ENCODE data around the gene NUDC. TPM values are rescaled to one million over a fixed set of nuclear protein-coding genes. Genes with fewer than 3 reads are reported as not detected.
"Not testable (repeated sequence)": the region's sequence is repeated elsewhere in the genome, so short reads cannot be mapped to it uniquely, and the experiment has no call there.

Gene NUDC
- total and polyA plus RNA-seq, 10 donors, result 35.7 to 62.2 (median 49.1) TPM

DNA sequence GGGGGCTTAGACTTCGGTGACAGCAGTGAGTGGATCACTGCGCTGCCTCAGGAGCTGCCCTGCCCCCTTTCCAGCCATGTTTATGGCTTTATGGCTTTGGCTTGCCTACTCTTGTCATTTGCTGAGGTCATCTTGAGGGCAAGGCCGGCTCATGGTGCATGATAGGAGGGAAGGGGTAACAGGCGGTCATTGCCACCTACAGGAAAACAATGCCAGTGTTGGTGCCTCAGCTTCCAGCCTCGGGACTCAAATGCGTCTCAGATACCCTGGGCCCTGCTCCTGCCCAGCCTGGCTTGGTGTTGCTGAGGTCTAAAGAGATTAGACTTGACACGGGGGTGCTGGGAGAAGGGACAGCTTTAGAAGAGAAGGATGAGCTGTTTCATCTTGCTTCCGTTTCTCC lies 24.2 kb downstream of the NUDC start:
- no peaks in the 10 kb centered on the region for H3K9me3 ChIP-seq
- intact Hi-C loops (cut with DNase I; ENCODE audit: low total_unique reads), result no loop called here
- H3K27ac ChIP-seq, result peak overlapping the region in 1 of 8 donors; percentile 40
- TF ChIP-seq POLR2A (IDR thresholded peaks at IDR 0.05), result no peak
- TF ChIP-seq, protein P1, sequence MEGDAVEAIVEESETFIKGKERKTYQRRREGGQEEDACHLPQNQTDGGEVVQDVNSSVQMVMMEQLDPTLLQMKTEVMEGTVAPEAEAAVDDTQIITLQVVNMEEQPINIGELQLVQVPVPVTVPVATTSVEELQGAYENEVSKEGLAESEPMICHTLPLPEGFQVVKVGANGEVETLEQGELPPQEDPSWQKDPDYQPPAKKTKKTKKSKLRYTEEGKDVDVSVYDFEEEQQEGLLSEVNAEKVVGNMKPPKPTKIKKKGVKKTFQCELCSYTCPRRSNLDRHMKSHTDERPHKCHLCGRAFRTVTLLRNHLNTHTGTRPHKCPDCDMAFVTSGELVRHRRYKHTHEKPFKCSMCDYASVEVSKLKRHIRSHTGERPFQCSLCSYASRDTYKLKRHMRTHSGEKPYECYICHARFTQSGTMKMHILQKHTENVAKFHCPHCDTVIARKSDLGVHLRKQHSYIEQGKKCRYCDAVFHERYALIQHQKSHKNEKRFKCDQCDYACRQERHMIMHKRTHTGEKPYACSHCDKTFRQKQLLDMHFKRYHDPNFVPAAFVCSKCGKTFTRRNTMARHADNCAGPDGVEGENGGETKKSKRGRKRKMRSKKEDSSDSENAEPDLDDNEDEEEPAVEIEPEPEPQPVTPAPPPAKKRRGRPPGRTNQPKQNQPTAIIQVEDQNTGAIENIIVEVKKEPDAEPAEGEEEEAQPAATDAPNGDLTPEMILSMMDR (IDR thresholded peaks at IDR 0.05 in 8 of 11, conservative IDR thresholded peaks at IDR 0.05 in 3 of 11), result no peak
- no peak for TF ChIP-seq POLR2AphosphoS5 (IDR thresholded peaks at IDR 0.05)
- H3K27me3 ChIP-seq (replicated peaks in 1 of 7), result no peaks in the 10 kb centered on the region
- H3K4me1 ChIP-seq, result peaks cover 0 to 23% (median under 1%) of the 10 kb centered on the region in 6 donors
- DNase-seq, result peak; percentile 30
- WGBS, 5 donors, result 73 to 89% (median 81%) methylated on average over 8 of the region's 8 CpGs
- no peak overlapping the region for H3K4me3 ChIP-seq
- H3K36me3 ChIP-seq, result peaks cover 10 to 67% (median 60%) of the 10 kb centered on the region in 6 donors

DNA sequence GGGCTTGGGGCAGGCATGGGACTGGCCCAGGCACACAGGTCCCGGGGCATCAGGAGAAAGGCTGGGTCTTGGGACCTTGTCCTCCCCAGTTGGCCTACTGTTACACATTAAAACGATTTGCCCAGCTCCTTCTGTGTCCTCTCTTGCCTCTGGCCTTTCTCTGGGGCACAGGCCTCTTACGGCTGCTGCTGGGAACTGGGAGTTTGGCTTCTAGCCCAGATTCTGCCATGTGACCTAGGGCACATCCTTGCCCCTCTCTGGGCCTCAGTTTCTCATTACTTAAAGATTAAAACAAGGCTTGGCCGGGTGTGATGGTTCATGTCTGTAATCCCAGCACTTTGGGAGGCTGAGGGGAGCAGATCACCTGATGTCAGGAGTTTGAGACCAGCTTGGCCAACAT lies 24.7 kb downstream of the NUDC start:
- peak; percentile 32 for DNase-seq
- Histone ChIP-seq H3K9me3 (no peaks in the 10 kb centered on the region), H3K27ac (peak overlapping the region in 1 of 8 donors; percentile 40), H3K36me3 (peaks cover 10 to 63% (median 59%) of the 10 kb centered on the region in 6 donors), H3K27me3 (replicated peaks in 1 of 7) (no peaks in the 10 kb centered on the region), H3K4me3 (no peak overlapping the region), H3K4me1 (peaks cover 0 to 20% (median 0%) of the 10 kb centered on the region in 6 donors)
- 80 to 85% (median 84%) methylated on average over 3 to 4 of the region's 4 CpGs for whole genome bisulfite sequencing, 5 donors
- TF ChIP-seq, protein P1 (IDR thresholded peaks at IDR 0.05 in 8 of 11, conservative IDR thresholded peaks at IDR 0.05 in 3 of 11), result no peak
- no peak for TF ChIP-seq POLR2AphosphoS5 (IDR thresholded peaks at IDR 0.05)
- no peak for TF ChIP-seq POLR2A (IDR thresholded peaks at IDR 0.05)
- intact Hi-C loops (cut with DNase I; ENCODE audit: low total_unique reads), result no loop called here

DNA sequence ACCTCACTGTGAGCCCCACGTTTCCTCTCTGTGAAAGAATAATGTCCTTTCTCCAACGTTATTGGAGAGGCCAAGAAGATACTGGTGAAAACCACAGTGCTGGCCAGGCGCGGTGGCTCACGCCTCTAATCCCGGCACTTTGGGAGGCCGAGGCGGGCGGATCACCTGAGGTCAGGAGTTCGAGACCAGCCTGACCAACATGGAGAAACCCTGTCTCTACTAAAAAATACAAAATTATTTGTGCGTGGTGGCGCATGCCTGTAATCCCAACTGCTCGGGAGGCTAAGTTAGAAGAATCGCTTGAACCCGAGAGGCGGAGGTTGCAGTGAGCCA lies 27.1 kb downstream of the NUDC start:
- H3K4me1 ChIP-seq, result peaks cover 0 to 20% (median 0%) of the 10 kb centered on the region in 6 donors
- DNase-seq; H3K27me3 ChIP-seq (replicated peaks in 1 of 7); H3K9me3 ChIP-seq; intact Hi-C loops (cut with DNase I; ENCODE audit: low total_unique reads); H3K4me3 ChIP-seq: not testable (repeated sequence)
- WGBS, 5 donors, result 82 to 90% (median 86%) methylated on average over 16 of the region's 16 CpGs
- peak in 1 of 3 donors; percentile 26 for TF ChIP-seq POLR2AphosphoS5 (IDR thresholded peaks at IDR 0.05)
- peaks cover 4 to 38% (median 34%) of the 10 kb centered on the region in 6 donors for H3K36me3 ChIP-seq
- peak overlapping the region in 5 of 8 donors; percentile 41 to 72 (median 57) for H3K27ac ChIP-seq

DNA sequence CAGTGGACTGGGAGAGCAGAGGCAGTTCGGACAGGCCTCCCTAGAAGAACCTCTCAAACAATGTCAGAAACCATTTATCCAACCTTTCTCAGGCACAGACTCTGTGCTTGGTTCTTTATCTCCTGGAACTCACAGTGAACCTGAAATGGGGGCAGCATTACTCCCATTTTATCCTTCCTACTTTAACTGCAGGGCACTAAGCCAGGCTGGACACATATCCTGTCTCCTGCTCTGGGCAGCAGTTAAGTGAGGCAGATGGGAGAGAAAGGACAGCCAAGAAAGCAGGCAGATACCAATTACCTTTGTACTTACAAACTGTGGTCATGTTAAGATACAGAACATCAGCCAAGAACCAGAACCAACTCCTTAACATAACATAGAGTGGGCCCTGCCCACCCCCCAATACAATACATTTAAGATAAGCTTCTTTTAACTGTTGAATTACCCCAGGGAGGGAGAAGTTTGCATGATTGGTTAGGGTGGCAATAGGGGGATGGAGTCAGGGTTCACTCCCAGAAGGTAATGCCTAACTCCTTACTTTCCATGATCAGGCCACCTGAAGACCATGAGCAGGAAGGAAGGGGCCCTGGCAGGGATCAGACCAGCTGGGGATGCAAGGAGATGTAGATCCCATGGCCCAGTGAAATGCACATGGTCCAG lies 27.9 kb downstream of the NUDC start:
- H3K27me3 ChIP-seq (replicated peaks in 1 of 7), result no peaks in the 10 kb centered on the region
- no peak for TF ChIP-seq POLR2A (IDR thresholded peaks at IDR 0.05)
- TF ChIP-seq POLR2AphosphoS5 (IDR thresholded peaks at IDR 0.05), result no peak
- TF ChIP-seq, protein P1 (IDR thresholded peaks at IDR 0.05 in 8 of 11, conservative IDR thresholded peaks at IDR 0.05 in 3 of 11), result no peak
- intact Hi-C loops (cut with DNase I; ENCODE audit: low total_unique reads), result no loop called here
- H3K27ac ChIP-seq, result peak overlapping the region in 4 of 8 donors; percentile 24 to 72 (median 56)
- H3K36me3 ChIP-seq, result peaks cover 4 to 31% (median 27%) of the 10 kb centered on the region in 6 donors
- no peaks in the 10 kb centered on the region for H3K9me3 ChIP-seq
- 57 to 100% (median 94%) methylated on average over 1 of the region's 1 CpG for WGBS, 5 donors
- no peak overlapping the region for H3K4me3 ChIP-seq
- H3K4me1 ChIP-seq, result peaks cover 0 to 20% (median 0%) of the 10 kb centered on the region in 6 donors
- no peak for DNase-seq
